Kidney (tissue), 14 donors: ENCODE data around the gene EVI5. TPM values are rescaled to one million over a fixed set of nuclear protein-coding genes. Genes with fewer than 3 reads are reported as not detected.

Source experiments
- DNase-seq, 5 donors: peaks; one replicate each; pipeline ENCODE4 v3.0.0-alpha.2; 2013 to 2020
- FAIRE-seq: peaks from 2 replicates; lab custom pipeline; 2012; peaks lifted over from hg19 to GRCh38; lab: Jason Lieb, UNC
- H3K27ac ChIP-seq, 2 donors: one replicate each; pipeline ENCODE4 v1.7.0; 2013; ENCODE audit warnings: low read depth in 2 of 2, low read length in 2 of 2, inconsistent platforms in 1 of 2
- H3K27me3 ChIP-seq: one replicate; pipeline ENCODE4 v1.7.1; 2013; ENCODE audit warnings: low read length, inconsistent platforms; ENCODE audit not compliant: control insufficient read depth, insufficient read depth
- H3K36me3 ChIP-seq, 3 donors: one replicate each; pipeline versions ENCODE4 v1.7.0 to v1.7.1; 2013; ENCODE audit warnings: low read length in 3 of 3, control low read depth in 1 of 3, inconsistent platforms in 1 of 3; ENCODE audit not compliant: insufficient read depth in 3 of 3, control insufficient read depth in 2 of 3
- H3K4me1 ChIP-seq, 3 donors: one replicate each; pipeline versions ENCODE4 v1.7.0 to v1.7.1; 2013; ENCODE audit warnings: low read length in 3 of 3, inconsistent platforms in 1 of 3, low read depth in 1 of 3; ENCODE audit not compliant: control insufficient read depth in 2 of 3, insufficient read depth in 2 of 3
- H3K4me3 ChIP-seq, 3 donors: one replicate each; pipeline versions ENCODE4 v1.7.0 to v1.8.1; 2013; ENCODE audit warnings: low read length in 3 of 3, control low read depth in 1 of 3, inconsistent platforms in 1 of 3
- H3K9ac ChIP-seq, 3 donors: one replicate each; pipeline versions ENCODE4 v1.7.0 to v1.7.1; 2013; ENCODE audit warnings: low read length in 3 of 3, control low read depth in 1 of 3, inconsistent platforms in 1 of 3
- H3K9me3 ChIP-seq, 3 donors: one replicate each; pipeline versions ENCODE4 v1.7.0 to v1.7.1; 2013; ENCODE audit warnings: low read length in 3 of 3, control low read depth in 1 of 3, inconsistent platforms in 1 of 3; ENCODE audit not compliant: control insufficient read depth in 2 of 3, insufficient read depth in 1 of 3
- intact Hi-C: fragments of 100-400 bp; cut with DNase I; formaldehyde crosslinking; loops from one replicate; pipeline ENCODE4 v1.11.1; 2022
- polyA plus RNA-seq: library from polyadenylated mRNA; stranded (reverse); fragments of 350-450 nt; fragmentation: Illumina TruSeq; extraction: RNeasy Lipid Tissue Mini Kit (QIAGEN cat#74804); gene quantifications from one replicate; pipeline ENCODE4 v1.2.3, GENCODE V29; 2014; ENCODE audit warnings: low read depth, low replicate concordance; ENCODE audit not compliant: insufficient read depth
- total RNA-seq: library from RNA; stranded (reverse); fragmentation: NEBNext Ultra II Directional; extraction: Animal tissue kit (Norgen Biotek cat#: 25700); gene quantifications from one replicate; pipeline ENCODE4 v1.2.1, GENCODE V29; 2021
- TF ChIP-seq, protein P1 (sequence below): IDR thresholded peaks from 3 replicates; pipeline ENCODE4 v1.5.1; 2012; ENCODE audit warnings: mild to moderate bottlenecking, moderate library complexity, borderline replicate concordance; ENCODE audit not compliant: insufficient read depth; ENCODE audit errors: extremely low read depth
- donor health status: control.
- donor health status: control.
- donor health status: control.
- donor health status: control.
- donor health status: control.
- donor health status: DM: yes; HTN: yes; CAD: no.
- donor health status: Normal renal cell carcinoma (clear cell type).

EVI5 gene
- total and polyA plus RNA-seq, 2 donors from 2014 or later, result 3.6 to 36.5 TPM

DNA sequence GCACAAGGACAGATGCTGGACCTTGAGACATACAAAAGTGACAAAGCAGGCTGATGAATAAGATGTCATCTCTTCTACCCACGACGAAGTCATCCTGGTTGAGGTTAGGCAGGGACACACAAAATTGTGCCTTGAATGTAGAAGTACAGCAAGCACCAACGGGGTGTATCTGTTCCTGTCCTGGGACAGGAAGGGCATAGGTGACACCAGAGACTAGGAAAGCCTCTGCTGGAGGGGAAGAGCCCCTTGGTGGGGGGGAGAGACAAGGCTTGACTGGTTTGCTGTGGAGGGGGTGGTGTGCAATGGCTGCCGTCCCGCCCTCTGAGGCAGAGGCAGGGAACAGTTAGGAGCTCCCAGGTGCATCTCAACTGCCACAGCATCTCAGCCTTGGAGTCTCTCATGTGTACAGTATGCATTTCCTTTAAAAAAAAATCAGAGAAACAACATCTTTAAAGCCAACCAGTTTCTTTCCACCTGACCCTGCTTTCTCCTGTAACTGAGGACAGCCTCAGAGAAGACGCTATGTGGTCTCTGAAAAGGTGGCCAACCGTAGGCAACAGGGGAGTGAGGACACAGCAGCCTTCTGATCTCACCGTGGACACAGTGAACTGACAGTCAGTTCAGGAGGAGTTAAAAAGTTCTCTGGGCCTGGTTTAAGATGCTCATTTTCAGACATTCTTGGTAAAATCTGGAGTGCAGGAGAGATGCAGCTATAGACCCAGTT lies 280.5 kb downstream of the EVI5 start:
- no peak for FAIRE-seq
- Histone ChIP-seq H3K36me3 (no peaks in the 10 kb centered on the region), H3K9ac (no peak overlapping the region), H3K9me3 (no peaks in the 10 kb centered on the region), H3K4me1 (no peaks in the 10 kb centered on the region), H3K27ac (no peak overlapping the region), H3K4me3 (no peak overlapping the region), H3K27me3 (no peaks in the 10 kb centered on the region)
- intact Hi-C loops, result no loop called here
- DNase-seq, result no peak
- TF ChIP-seq, protein P1, sequence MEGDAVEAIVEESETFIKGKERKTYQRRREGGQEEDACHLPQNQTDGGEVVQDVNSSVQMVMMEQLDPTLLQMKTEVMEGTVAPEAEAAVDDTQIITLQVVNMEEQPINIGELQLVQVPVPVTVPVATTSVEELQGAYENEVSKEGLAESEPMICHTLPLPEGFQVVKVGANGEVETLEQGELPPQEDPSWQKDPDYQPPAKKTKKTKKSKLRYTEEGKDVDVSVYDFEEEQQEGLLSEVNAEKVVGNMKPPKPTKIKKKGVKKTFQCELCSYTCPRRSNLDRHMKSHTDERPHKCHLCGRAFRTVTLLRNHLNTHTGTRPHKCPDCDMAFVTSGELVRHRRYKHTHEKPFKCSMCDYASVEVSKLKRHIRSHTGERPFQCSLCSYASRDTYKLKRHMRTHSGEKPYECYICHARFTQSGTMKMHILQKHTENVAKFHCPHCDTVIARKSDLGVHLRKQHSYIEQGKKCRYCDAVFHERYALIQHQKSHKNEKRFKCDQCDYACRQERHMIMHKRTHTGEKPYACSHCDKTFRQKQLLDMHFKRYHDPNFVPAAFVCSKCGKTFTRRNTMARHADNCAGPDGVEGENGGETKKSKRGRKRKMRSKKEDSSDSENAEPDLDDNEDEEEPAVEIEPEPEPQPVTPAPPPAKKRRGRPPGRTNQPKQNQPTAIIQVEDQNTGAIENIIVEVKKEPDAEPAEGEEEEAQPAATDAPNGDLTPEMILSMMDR, result no peak

DNA sequence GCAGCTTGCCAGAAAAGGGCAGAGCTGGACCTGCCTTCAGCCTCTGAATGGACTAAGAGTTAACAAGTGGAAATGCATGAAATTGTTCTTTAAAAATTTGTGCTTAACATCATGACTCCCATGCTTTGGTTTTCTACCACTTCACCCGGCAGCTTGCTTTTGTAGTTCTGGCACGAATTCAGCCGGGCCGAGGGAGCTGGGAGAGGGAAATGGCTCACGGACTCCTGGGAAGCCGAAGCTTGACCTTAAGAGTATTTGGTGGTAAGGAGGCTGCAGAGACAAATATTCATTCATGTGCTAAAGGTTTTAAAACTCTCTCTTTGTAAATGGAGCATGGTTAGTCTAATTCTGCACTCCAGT lies 281.0 kb downstream of the EVI5 start:
- Histone ChIP-seq H3K36me3 (no peaks in the 10 kb centered on the region), H3K27ac (no peak overlapping the region), H3K9me3 (no peaks in the 10 kb centered on the region), H3K4me1 (no peaks in the 10 kb centered on the region), H3K4me3 (no peak overlapping the region), H3K27me3 (no peaks in the 10 kb centered on the region), H3K9ac (no peak overlapping the region)
- FAIRE-seq (no peak), DNase-seq (no peak)
- TF ChIP-seq, protein P1, result no peak
- intact Hi-C loops, result no loop called here

DNA sequence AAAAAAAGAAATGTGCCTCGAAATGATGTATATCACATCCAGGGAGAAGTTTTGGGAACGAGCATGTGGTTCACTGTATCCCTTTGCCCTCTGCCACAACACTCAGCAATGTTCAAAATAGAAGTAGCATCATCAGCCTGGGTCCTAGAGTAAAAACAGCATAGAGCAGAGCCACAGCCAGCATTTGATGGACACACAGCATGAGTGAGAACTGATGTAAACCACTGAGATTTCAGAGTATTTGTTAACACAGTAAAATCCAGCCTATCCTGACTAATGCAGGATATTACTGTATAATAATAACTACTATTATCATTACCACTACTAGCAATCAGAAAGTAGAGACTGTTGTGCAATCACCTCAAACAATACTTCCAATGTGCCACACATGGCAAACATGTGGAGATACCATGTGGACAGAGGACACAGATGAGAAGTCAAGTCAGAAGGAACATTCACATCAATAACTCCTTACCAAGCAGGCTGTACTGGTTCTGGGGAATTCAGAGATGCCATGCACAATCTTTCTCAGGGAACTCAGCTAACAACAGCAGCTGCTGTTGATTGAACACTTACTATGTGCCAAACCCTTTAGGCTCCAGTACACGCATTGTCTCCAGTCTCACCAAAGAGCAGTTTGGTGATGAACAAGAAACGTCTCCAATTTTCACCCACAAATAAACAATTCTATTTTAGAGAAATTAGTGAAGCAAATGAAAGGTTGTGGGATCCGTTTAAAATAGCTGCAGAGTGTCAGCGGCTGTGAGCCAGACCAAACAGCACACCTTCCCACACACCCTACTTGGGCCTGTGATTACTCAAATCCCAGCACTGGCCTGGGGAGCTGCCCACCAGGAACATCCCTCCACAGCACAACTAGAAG lies 281.6 kb downstream of the EVI5 start:
- Histone ChIP-seq H3K4me3 (no peak overlapping the region), H3K27ac (no peak overlapping the region), H3K9ac (no peak overlapping the region), H3K36me3 (no peaks in the 10 kb centered on the region), H3K9me3 (no peaks in the 10 kb centered on the region), H3K27me3 (no peaks in the 10 kb centered on the region), H3K4me1 (no peaks in the 10 kb centered on the region)
- TF ChIP-seq, protein P1, result no peak
- FAIRE-seq (no peak), DNase-seq (no peak)
- intact Hi-C loops, result no loop called here
